Measurements from ENCODE around the gene EEFSEC. TPM values are rescaled to one million over a fixed set of nuclear protein-coding genes. Genes with fewer than 3 reads are reported as not detected.

Gene EEFSEC
- total RNA-seq, 2 donors from 2014 or later = 14.0 to 14.7 TPM

DNA sequence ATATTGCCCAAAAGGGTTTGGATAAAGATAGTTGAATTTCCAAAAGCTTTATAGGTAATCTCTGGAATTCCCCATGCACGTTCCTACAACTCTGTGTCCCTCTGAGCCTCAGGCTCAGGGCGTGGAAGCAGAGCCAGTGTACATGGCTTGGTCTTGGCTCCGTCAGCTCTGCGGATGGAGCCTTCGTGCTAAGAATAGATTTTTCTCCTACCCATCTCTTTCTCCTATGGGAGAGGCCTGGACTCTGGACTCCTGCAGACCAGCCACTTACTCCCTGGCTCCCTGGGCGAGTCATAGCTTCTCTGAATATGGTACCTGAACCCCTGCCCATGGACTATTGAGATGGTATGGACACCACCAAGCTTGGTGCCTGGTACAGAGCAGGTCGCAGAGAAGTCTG, 99.9 kb downstream of the EEFSEC start:
- peaks cover 27% of the 10 kb centered on the region for H3K4me1 Mint-ChIP-seq
- H3K9me3 ChIP-seq (ENCODE audit: control insufficient read depth, low read length, poor library complexity, severe bottlenecking) = no peaks in the 10 kb centered on the region
- H3K27ac Mint-ChIP-seq = no peak overlapping the region
- DNase-seq (no peak), ATAC-seq (no peak)
- no peaks in the 10 kb centered on the region for H3K27me3 Mint-ChIP-seq
- no peak overlapping the region for H3K4me3 Mint-ChIP-seq
- H3K36me3 Mint-ChIP-seq (ENCODE audit: low read depth) = peaks cover 18% of the 10 kb centered on the region

DNA sequence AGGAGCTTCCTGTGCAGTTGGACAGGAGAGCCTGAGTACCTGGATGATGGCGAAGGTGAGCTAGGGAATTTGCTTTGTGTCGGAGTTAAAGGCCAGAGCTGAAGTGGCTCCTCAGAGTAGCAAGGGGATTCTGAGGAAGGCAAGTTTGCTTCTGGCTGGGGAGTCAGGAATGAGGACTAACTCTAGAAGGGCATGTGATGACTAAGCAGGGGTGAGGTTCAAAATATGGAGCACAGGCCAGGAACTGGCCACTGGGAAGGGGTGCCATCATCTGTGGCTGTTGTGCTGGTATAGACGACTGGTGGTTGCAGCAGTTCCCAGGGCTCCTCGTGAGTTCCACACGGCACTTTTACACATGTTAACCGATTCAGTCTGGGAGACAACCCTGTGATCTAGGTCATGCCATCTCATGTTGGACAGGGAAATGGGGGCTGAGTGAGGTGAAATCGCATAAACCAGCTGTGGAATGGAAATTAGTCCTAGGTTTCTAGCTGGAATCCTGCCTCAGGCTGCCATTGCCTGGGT, 100.8 kb downstream of the EEFSEC start:
- Mint-ChIP-seq H3K27ac (peak overlapping the region; percentile 61), H3K4me3 (no peak overlapping the region), H3K27me3 (no peaks in the 10 kb centered on the region), H3K36me3 (ENCODE audit: low read depth) (peaks cover 17% of the 10 kb centered on the region), H3K4me1 (peaks cover 25% of the 10 kb centered on the region)
- ATAC-seq (no peak), DNase-seq (no peak)
- no peaks in the 10 kb centered on the region for H3K9me3 ChIP-seq (ENCODE audit: control insufficient read depth, low read length, poor library complexity, severe bottlenecking)

DNA sequence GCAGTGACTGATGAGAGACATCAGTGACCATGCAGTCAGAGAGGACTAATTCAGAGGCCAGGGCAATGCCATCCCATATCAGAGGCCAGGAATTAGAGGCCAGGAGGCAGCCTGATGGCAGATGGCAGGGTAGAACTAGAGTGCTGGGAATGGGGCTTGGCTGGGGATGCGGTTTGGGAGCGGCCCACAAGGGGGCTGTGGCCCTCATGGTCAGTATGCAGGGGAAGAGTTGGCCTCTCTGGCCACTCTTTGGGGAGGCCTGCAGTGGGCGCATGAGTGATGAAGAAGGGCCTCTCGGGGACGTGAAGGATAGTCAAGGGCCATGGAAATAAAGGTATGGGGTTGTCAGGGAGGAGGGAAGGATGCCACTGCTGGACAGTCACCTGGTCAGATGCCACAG, 101.7 kb downstream of the EEFSEC start:
- no peak overlapping the region for H3K27ac Mint-ChIP-seq
- no peaks in the 10 kb centered on the region for H3K9me3 ChIP-seq (ENCODE audit: control insufficient read depth, low read length, poor library complexity, severe bottlenecking)
- H3K4me3 Mint-ChIP-seq = no peak overlapping the region
- no peaks in the 10 kb centered on the region for H3K27me3 Mint-ChIP-seq
- H3K36me3 Mint-ChIP-seq (ENCODE audit: low read depth) = peaks cover 11% of the 10 kb centered on the region
- no peak for ATAC-seq
- DNase-seq = no peak
- H3K4me1 Mint-ChIP-seq = peaks cover 22% of the 10 kb centered on the region

DNA sequence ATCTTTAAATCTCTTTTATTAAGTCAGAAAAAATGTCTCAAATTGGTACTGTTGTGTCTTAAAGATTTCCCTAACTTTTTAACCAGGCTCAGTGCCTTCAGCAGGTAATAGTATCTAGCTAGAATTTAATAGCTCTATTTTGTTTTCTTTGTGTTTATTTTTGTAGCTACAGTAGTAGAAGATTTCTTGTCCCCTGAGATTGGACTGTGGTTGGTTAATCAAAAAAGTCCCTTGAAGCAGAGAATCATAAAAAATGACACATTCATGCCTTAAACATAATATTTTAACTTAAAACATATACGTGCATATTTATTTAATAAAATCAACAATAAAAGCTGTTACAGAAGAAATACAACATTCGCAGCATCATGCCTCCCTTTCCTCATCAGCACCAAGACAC, 102.8 kb downstream of the EEFSEC start:
- Mint-ChIP-seq H3K36me3 (ENCODE audit: low read depth) (peaks cover 8% of the 10 kb centered on the region), H3K27ac (no peak overlapping the region), H3K4me3 (no peak overlapping the region), H3K4me1 (peaks cover 19% of the 10 kb centered on the region), H3K27me3 (no peaks in the 10 kb centered on the region)
- ATAC-seq (no peak), DNase-seq (no peak)
- H3K9me3 ChIP-seq (ENCODE audit: control insufficient read depth, low read length, poor library complexity, severe bottlenecking) = no peaks in the 10 kb centered on the region

GRCh38 chr3:128257632-128258031, 104.4 kb downstream of the EEFSEC start:
- no peaks in the 10 kb centered on the region for H3K27me3 Mint-ChIP-seq
- peaks cover 7% of the 10 kb centered on the region for H3K36me3 Mint-ChIP-seq (ENCODE audit: low read depth)
- DNase-seq = no peak
- H3K4me1 Mint-ChIP-seq = peaks cover 15% of the 10 kb centered on the region
- no peaks in the 10 kb centered on the region for H3K9me3 ChIP-seq (ENCODE audit: control insufficient read depth, low read length, poor library complexity, severe bottlenecking)
- no peak for ATAC-seq
- no peak overlapping the region for H3K27ac Mint-ChIP-seq
- H3K4me3 Mint-ChIP-seq = no peak overlapping the region

GRCh38 chr3:128260275-128260674, 107.0 kb downstream of the EEFSEC start:
- no peak for ATAC-seq
- Mint-ChIP-seq H3K27ac (no peak overlapping the region), H3K4me1 (peaks cover 6% of the 10 kb centered on the region), H3K27me3 (no peaks in the 10 kb centered on the region), H3K36me3 (ENCODE audit: low read depth) (peaks cover 6% of the 10 kb centered on the region), H3K4me3 (no peak overlapping the region)
- no peaks in the 10 kb centered on the region for H3K9me3 ChIP-seq (ENCODE audit: control insufficient read depth, low read length, poor library complexity, severe bottlenecking)
- DNase-seq = no peak

DNA sequence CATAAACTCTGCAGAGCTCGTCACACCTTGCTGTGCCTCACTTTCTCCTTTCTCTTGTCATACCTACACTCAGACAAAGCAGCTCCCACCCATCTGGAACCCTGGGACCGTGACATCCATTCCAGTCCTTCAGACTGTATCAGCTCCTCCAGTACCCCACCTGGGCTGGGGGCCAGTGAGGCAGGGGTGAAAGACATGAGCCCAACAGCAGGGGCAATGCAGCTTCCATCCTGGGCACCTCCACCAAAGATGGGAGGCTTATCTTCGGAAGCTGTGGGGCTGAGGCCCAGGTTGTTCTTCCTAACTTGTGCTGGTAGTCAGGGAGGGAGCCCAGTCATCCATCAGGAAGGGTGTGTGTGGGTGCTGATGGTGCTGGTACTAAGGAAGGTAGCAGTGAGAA, 109.2 kb downstream of the EEFSEC start:
- Mint-ChIP-seq H3K27me3 (no peaks in the 10 kb centered on the region), H3K27ac (no peak overlapping the region), H3K4me3 (no peak overlapping the region), H3K36me3 (ENCODE audit: low read depth) (peaks cover 6% of the 10 kb centered on the region), H3K4me1 (peaks cover 4% of the 10 kb centered on the region)
- DNase-seq (no peak), ATAC-seq (no peak)
- H3K9me3 ChIP-seq (ENCODE audit: control insufficient read depth, low read length, poor library complexity, severe bottlenecking) = no peaks in the 10 kb centered on the region

DNA sequence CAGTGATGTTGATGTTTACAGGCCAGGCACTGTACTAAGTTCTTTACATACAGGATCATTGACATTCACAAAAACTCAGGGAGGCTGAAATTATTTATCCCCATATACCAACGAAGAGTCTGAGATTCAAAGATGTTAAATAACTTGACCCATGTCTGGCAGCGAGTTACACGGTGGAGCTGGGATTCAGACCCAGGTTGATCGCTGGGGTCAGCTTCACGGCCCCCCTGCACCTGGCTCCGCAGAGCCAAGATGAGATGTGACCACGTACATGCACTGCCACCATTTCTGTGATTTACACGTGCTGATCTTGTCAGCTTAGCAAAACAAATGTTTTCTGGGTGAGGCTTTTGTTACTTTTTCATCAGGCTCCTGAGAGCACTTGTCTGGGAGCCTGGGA, 109.8 kb downstream of the EEFSEC start:
- Mint-ChIP-seq H3K27ac (no peak overlapping the region), H3K27me3 (no peaks in the 10 kb centered on the region), H3K36me3 (ENCODE audit: low read depth) (peaks cover 9% of the 10 kb centered on the region), H3K4me3 (no peak overlapping the region), H3K4me1 (peaks cover 5% of the 10 kb centered on the region)
- H3K9me3 ChIP-seq (ENCODE audit: control insufficient read depth, low read length, poor library complexity, severe bottlenecking) = no peaks in the 10 kb centered on the region
- no peak for ATAC-seq
- DNase-seq = no peak

DNA sequence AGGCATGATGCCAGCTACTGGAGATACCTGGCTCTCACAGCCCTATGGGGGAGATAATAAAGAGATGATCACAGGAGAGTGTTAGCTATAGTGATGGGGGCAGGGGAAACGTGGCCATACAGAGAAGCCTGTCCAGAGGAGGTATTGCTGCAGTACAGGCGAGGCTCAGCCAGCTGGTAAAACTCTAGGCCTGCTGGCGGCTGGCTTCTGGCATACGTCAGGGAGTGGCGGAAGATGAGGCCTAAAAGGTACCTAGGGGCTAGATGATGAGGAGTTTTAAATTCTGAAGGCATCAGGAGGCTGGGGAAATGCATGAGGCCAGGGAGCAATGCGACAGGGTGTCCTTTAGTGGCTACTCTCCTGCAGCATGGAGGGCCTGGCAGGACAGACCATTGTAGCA, 110.7 kb downstream of the EEFSEC start:
- H3K9me3 ChIP-seq (ENCODE audit: control insufficient read depth, low read length, poor library complexity, severe bottlenecking) = no peaks in the 10 kb centered on the region
- Mint-ChIP-seq H3K4me1 (peaks cover 9% of the 10 kb centered on the region), H3K36me3 (ENCODE audit: low read depth) (peaks cover 14% of the 10 kb centered on the region), H3K4me3 (no peak overlapping the region), H3K27me3 (no peaks in the 10 kb centered on the region), H3K27ac (no peak overlapping the region)
- ATAC-seq (no peak), DNase-seq (no peak)

- ATAC-seq = no peak
- H3K27ac Mint-ChIP-seq = no peak overlapping the region
- peaks cover 9% of the 10 kb centered on the region for H3K4me1 Mint-ChIP-seq
- no peak overlapping the region for H3K4me3 Mint-ChIP-seq
- DNase-seq = no peak
- no peaks in the 10 kb centered on the region for H3K9me3 ChIP-seq (ENCODE audit: control insufficient read depth, low read length, poor library complexity, severe bottlenecking)
- H3K36me3 Mint-ChIP-seq (ENCODE audit: low read depth) = peaks cover 14% of the 10 kb centered on the region
- H3K27me3 Mint-ChIP-seq = no peaks in the 10 kb centered on the region
These were observed 113.2 kb downstream of the EEFSEC start for GRCh38 chr3:128266453-128266852.

- no peak overlapping the region for H3K27ac Mint-ChIP-seq
These were observed 114.3 kb downstream of the EEFSEC start for GRCh38 chr3:128267541-128267940.

DNA sequence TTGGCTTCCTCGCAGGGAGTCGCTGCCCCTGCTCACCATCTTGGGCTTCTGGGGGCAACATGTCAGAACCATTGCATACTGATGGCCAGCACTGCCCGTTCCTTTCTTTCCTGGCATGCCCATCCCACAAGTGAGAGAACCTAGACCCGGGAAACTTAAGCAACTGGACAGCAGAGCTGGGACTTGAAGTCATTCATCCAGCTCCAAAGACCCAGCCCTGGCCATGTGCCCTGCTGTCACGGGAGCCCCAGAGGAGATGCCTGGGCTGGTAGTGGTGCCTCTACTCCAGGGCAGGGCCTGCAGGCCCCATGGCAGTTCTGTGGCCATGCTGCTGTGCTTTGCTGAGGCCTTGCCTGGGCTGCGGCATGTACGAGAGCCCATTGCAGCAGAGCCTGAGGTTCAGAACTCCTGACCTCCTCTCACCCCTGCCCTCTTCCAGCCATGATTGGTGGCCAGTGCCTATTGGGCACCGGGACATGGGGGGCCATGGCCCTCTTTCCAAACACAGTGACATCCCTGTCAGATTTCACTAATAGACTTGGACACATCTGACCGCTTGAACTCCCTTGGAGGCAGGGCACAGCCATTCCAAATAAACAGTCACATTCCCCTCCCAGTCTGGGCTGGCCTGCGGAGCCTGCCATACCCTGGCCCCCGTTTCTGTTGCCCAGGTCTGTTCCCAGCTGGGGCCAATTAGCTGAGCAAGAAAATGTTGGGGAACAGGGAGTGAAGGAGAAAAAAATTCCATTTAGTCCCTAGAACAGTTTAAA, 115.9 kb downstream of the EEFSEC start:
- Mint-ChIP-seq H3K36me3 (ENCODE audit: low read depth) (peaks cover 12% of the 10 kb centered on the region), H3K27ac (no peak overlapping the region), H3K4me1 (peaks cover 7% of the 10 kb centered on the region), H3K4me3 (no peak overlapping the region), H3K27me3 (no peaks in the 10 kb centered on the region)
- DNase-seq (no peak), ATAC-seq (no peak)
- H3K9me3 ChIP-seq (ENCODE audit: control insufficient read depth, low read length, poor library complexity, severe bottlenecking) = no peaks in the 10 kb centered on the region

More at GRCh38 chr3:128267541-128267940, 114.3 kb downstream of the EEFSEC start:
- ATAC-seq (no peak), DNase-seq (no peak)
- Mint-ChIP-seq H3K27me3 (no peaks in the 10 kb centered on the region), H3K36me3 (ENCODE audit: low read depth) (peaks cover 14% of the 10 kb centered on the region), H3K4me1 (peaks cover 9% of the 10 kb centered on the region), H3K4me3 (no peak overlapping the region)
- H3K9me3 ChIP-seq (ENCODE audit: control insufficient read depth, low read length, poor library complexity, severe bottlenecking) = no peaks in the 10 kb centered on the region

DNA sequence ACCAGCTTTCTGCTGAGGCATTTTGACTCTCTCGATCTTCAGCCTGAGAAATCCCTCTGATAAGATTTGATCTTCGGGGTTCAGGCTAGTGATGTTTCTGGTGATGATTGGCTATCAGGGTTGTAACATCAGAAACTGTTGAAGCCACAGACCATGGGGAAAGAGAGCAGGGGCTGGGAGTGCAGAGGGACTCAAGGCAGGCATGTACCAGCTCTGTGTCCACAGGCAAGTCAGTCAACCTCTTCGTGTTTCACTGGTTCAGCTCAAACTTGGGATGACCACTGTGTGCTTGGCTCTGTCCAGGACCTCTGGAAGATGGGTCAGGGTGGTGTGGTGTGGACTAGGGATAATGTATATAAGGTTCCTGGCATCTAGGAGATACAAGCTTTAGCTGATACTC, 116.5 kb downstream of the EEFSEC start:
- DNase-seq (no peak), ATAC-seq (no peak)
- H3K9me3 ChIP-seq (ENCODE audit: control insufficient read depth, low read length, poor library complexity, severe bottlenecking) = no peaks in the 10 kb centered on the region
- H3K4me1 Mint-ChIP-seq = peaks cover 7% of the 10 kb centered on the region
- H3K4me3 Mint-ChIP-seq = no peak overlapping the region
- H3K27ac Mint-ChIP-seq = no peak overlapping the region
- H3K36me3 Mint-ChIP-seq (ENCODE audit: low read depth) = peaks cover 12% of the 10 kb centered on the region
- H3K27me3 Mint-ChIP-seq = no peaks in the 10 kb centered on the region

Measured in T-helper 17 cell (primary cell).